ELF-1 (cell line): ENCODE data around the gene DOCK10.
"Not testable (repeated sequence)": the region's sequence is repeated elsewhere in the genome, so short reads cannot be mapped to it uniquely, and the experiment has no call there.

Experiments used
- DNase-seq: peaks from one replicate; pipeline ENCODE4 v3.0.0-alpha.2; 2016; ENCODE audit warnings: low read depth, low spot score

DOCK10 gene

GRCh38 chr2:225041851-225042799, at the start of gene DOCK10:
Gene DOCK10 (minus strand): TSS chr2:225042468. CDS start chr2:225042374, 94 bp downstream.
- DNase-seq = peak; percentile 32

GRCh38 chr2:225091336-225091735, 49.1 kb upstream of the DOCK10 start:
- no peak for DNase-seq

GRCh38 chr2:225090746-225091145, 48.5 kb upstream of the DOCK10 start:
- no peak for DNase-seq

GRCh38 chr2:225086915-225087314, 44.6 kb upstream of the DOCK10 start:
- DNase-seq = no peak

GRCh38 chr2:225086439-225086838, 44.2 kb upstream of the DOCK10 start:
- no peak for DNase-seq

GRCh38 chr2:225083276-225083675, 41.0 kb upstream of the DOCK10 start:
- DNase-seq = no peak

- DNase-seq = no peak
Observed at GRCh38 chr2:225076125-225076524, 33.9 kb upstream of the DOCK10 start.

- no peak for DNase-seq
Observed at GRCh38 chr2:225074919-225075681, 32.8 kb upstream of the DOCK10 start.

GRCh38 chr2:225074366-225074765, 32.1 kb upstream of the DOCK10 start:
- no peak for DNase-seq

- DNase-seq = peak; percentile 42
Observed at GRCh38 chr2:225073198-225073597, 30.9 kb upstream of the DOCK10 start.

- DNase-seq = no peak
Observed at GRCh38 chr2:225072444-225072843, 30.2 kb upstream of the DOCK10 start.

GRCh38 chr2:225070811-225071210, 28.5 kb upstream of the DOCK10 start:
- DNase-seq = peak; percentile 8

- DNase-seq = no peak
Observed at GRCh38 chr2:225069966-225070365, 27.7 kb upstream of the DOCK10 start.

GRCh38 chr2:225069477-225069876, 27.2 kb upstream of the DOCK10 start:
- DNase-seq = no peak

- DNase-seq = no peak
Observed at GRCh38 chr2:225065882-225066281, 23.6 kb upstream of the DOCK10 start.

- DNase-seq = no peak
Observed at GRCh38 chr2:225064928-225065327, 22.7 kb upstream of the DOCK10 start.

- DNase-seq = no peak
Observed at GRCh38 chr2:225064362-225064761, 22.1 kb upstream of the DOCK10 start.

- DNase-seq = no peak
Observed at GRCh38 chr2:225056330-225057073, 14.2 kb upstream of the DOCK10 start.

GRCh38 chr2:225055714-225056113, 13.4 kb upstream of the DOCK10 start:
- DNase-seq = no peak

GRCh38 chr2:225052703-225053102, 10.4 kb upstream of the DOCK10 start:
- DNase-seq = no peak

GRCh38 chr2:225047502-225047901, 5.2 kb upstream of the DOCK10 start:
- DNase-seq = not testable (repeated sequence)

GRCh38 chr2:225042800-225043167, 516 bp upstream of the DOCK10 start:
- DNase-seq = no peak
